ENCODE results near the gene STXBP1. TPM values are rescaled to one million over a fixed set of nuclear protein-coding genes. Genes with fewer than 3 reads are reported as not detected.

STXBP1 gene
- total RNA-seq, 1 donor, result 19.9 TPM

DNA sequence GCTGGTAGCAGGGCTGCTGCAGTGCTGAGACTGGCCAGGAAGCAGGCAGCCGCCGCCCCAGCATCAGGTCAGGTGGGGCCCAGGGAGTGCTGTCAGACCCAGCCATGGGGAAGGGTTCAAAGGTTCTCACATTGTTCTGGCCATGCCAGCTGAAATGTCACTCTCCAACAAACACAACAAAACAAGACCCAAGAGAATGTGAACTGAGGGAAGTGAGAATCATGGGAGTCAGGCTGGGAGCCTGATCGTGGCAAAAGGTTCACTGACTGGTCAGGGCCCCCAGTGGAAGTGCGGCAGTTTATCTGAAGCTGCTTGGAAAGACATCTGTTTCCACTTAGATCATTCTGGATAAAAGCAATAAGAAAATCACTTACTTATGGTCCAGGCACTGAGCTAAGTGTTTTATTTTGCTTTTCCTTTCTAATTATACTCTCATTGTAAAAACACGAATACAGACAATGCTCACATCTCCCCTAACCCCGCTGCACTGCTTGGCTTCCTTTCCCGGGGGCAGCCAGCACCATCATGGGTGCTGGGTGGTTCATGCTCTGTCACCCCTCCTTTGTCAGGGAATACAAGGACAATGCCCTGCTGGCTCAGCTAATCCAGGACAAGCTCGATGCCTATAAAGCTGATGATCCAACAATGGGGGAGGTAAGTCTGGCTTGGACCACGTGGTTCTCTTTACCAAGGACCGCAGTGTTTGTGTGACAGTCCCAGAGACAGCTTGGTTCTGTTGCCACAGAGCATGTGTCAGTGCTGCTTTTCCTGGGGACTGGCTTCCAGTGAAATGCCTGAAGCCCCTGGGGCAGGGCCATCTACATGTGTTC is 52.8 kb downstream of the STXBP1 start:
- TF ChIP-seq, protein P1, sequence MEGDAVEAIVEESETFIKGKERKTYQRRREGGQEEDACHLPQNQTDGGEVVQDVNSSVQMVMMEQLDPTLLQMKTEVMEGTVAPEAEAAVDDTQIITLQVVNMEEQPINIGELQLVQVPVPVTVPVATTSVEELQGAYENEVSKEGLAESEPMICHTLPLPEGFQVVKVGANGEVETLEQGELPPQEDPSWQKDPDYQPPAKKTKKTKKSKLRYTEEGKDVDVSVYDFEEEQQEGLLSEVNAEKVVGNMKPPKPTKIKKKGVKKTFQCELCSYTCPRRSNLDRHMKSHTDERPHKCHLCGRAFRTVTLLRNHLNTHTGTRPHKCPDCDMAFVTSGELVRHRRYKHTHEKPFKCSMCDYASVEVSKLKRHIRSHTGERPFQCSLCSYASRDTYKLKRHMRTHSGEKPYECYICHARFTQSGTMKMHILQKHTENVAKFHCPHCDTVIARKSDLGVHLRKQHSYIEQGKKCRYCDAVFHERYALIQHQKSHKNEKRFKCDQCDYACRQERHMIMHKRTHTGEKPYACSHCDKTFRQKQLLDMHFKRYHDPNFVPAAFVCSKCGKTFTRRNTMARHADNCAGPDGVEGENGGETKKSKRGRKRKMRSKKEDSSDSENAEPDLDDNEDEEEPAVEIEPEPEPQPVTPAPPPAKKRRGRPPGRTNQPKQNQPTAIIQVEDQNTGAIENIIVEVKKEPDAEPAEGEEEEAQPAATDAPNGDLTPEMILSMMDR (IDR thresholded peaks at IDR 0.05; ENCODE audit: insufficient read depth, low read depth, low read length), result no peak
- no peak overlapping the region for H3K4me3 ChIP-seq (ENCODE audit: low read depth, low read length)
- peak; percentile 38 for DNase-seq (ENCODE audit: low read depth)

DNA sequence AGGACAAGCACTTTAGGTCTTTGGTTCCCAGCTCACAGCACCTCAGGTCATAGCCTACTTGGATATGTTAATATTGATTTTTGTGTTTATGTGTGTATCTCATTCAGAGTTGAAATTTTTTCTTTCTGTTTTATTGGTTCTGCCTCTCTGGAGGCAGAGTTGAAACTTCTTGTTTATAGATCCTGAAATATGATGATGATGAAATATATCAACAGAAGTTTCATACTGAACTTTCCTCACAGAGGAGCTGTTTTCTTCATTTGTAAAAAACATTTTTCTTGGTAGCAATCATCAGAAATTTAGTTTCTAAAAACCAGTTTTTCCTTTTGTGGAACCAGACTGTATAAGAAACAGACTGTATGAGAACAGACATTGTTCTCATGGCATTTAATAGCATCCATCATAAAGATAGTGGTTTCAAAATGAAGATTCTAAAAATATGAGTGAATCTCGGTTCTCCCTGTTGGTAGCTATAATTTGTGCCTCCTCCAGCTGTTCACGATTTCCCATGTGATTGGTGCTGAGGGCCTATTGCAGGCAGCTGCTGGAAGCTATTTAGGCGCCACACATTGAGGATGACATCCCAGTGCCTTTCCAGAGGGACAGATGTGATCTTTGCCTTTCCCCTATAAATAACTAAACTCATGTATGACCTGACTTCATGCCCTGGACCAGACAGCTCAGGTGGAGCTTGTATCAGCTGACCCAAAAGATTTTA is 55.2 kb downstream of the STXBP1 start:
- TF ChIP-seq, protein P1 (IDR thresholded peaks at IDR 0.05; ENCODE audit: insufficient read depth, low read depth, low read length), result no peak
- DNase-seq (ENCODE audit: low read depth), result peak; percentile 33
- no peak overlapping the region for H3K4me3 ChIP-seq (ENCODE audit: low read depth, low read length)

DNA sequence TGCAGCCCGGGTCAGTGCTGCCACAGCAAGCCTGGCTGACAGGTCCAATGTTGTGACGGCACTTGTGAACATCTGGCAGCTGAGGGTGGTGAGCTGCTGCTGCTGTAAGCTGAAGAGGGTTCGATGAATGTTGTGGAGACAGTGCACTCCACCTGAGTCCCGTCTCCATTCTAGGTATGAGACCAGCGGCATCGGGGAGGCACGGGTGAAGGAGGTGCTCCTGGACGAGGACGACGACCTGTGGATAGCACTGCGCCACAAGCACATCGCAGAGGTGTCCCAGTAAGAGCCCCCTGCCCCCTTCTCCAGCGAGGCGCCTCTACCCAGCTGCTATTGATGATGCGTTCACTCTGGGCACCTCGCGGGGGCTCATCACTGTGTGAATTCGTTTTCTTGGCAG is 55.8 kb downstream of the STXBP1 start:
- TF ChIP-seq, protein P1 (IDR thresholded peaks at IDR 0.05; ENCODE audit: insufficient read depth, low read depth, low read length), result no peak
- DNase-seq (ENCODE audit: low read depth), result no peak
- no peak overlapping the region for H3K4me3 ChIP-seq (ENCODE audit: low read depth, low read length)

DNA sequence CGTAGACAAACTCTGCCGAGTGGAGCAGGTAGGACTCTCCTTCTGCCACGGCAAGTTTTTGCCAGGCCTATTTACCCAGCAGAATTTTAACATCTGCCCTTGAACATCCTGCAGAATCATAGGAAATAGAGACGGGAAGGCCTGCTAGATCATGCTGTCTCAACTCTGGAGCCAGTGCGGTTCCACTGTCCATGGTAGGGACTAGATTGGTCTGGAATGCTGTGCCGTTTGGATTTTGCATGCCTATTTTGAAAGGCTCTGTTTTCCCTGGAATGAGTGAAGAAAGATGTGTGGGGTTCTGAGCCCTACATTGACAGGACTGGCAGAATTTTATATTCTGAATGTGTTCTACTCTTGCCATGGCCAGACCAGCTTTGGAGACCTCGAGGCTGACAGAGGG is 61.2 kb downstream of the STXBP1 start:
- H3K4me3 ChIP-seq (ENCODE audit: low read depth, low read length), result no peak overlapping the region
- TF ChIP-seq, protein P1 (IDR thresholded peaks at IDR 0.05; ENCODE audit: insufficient read depth, low read depth, low read length), result no peak

DNA sequence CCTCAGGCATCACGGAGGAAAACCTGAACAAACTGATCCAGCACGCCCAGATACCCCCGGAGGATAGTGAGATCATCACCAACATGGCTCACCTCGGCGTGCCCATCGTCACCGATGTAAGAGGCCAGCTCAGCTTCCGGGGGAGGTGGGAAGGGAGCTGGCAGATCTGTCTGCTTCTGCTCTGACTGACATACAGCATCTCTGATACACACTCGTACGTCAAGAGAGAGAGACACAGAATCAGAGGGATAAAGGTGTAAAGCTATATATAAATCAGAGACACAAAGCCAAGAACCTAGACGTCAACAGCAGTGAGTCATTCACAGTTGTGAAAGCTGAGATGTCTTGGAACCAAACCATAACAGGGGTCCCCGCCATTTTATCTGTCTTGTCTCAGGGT is 64.6 kb downstream of the STXBP1 start:
- no peak for DNase-seq (ENCODE audit: low read depth)
- TF ChIP-seq, protein P1 (IDR thresholded peaks at IDR 0.05; ENCODE audit: insufficient read depth, low read depth, low read length), result no peak
- H3K4me3 ChIP-seq (ENCODE audit: low read depth, low read length), result no peak overlapping the region

More for the DNA sequence above, 61.2 kb downstream of the STXBP1 start:
- no peak for DNase-seq (ENCODE audit: low read depth)

DNA sequence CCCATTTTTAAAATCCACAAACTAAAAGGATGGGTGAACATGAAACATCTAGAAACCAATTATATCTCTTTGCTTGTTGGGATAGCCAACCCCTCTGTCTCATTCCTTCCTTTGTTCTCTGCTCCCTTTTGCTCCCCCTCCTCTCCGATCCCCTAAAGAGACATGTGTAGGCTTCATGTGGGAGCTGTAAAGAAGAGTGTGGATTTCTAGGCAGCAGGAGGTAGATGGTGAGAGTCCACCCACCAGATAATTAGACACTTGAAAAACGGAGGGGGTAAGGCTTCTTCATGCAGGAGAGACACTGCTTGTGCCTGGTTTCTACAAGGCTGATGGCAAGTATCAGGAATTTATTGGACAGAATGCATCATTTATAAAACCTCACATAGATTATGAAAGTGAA is 67.4 kb downstream of the STXBP1 start:
- TF ChIP-seq, protein P1 (IDR thresholded peaks at IDR 0.05; ENCODE audit: insufficient read depth, low read depth, low read length), result no peak
- H3K4me3 ChIP-seq (ENCODE audit: low read depth, low read length), result no peak overlapping the region
- DNase-seq (ENCODE audit: low read depth), result no peak

All from fibroblast of villous mesenchyme (primary cell).